Hindlimb muscle (tissue), 1 donor: Measurements from ENCODE around the gene CTTNBP2. TPM values are rescaled to one million over a fixed set of nuclear protein-coding genes. Genes with fewer than 3 reads are reported as not detected.

Experiments used
- DNase-seq: peaks from one replicate; pipeline ENCODE4 v3.0.0-alpha.2; 2013
- polyA plus RNA-seq: library from polyadenylated mRNA; unstranded; fragments of 120-200 nt; gene quantifications from one replicate; pipeline ENCODE4 v1.2.1, GENCODE V29; 2013; ENCODE audit not compliant: insufficient read length

The CTTNBP2 gene
- polyA plus RNA-seq, 1 donor, result 1.5 TPM

GRCh38 chr7:117685795-117686194 lies 187.4 kb downstream of the CTTNBP2 start:
- no peak for DNase-seq

DNA sequence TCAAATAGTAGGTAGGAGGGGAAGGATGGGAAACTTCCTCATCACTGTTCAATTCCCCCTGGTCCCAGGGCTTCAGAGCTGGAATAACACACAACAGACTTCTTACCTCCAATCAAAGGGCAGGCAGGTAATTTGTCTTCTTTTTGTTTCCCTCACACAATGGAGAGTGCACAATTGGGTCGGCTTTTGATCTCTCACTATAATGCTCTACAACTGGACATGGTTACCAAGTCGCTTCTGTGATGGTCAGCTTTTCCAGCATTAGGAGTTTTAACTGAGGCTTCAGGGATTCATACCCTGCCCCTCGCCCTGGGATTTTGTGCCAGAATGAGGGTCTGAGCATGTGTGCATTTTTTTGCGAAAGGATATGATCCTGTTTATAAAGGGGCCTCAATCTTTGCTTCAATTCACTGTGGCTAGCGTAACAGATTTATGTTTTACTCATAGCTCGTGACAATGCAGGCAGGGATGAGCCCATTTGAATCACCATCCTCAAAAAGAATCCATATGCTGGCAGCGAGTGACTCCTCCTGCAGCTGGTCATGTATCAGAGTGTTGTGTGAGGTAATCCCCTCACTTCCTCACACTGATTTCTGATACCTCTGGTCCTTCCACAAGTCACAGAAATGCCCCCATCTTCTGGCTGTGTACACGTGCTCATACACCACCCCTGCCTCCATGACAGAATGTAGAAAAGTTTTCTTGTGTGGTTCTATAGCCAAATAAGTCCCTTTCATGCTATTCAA lies 189.6 kb downstream of the CTTNBP2 start:
- no peak for DNase-seq

DNA sequence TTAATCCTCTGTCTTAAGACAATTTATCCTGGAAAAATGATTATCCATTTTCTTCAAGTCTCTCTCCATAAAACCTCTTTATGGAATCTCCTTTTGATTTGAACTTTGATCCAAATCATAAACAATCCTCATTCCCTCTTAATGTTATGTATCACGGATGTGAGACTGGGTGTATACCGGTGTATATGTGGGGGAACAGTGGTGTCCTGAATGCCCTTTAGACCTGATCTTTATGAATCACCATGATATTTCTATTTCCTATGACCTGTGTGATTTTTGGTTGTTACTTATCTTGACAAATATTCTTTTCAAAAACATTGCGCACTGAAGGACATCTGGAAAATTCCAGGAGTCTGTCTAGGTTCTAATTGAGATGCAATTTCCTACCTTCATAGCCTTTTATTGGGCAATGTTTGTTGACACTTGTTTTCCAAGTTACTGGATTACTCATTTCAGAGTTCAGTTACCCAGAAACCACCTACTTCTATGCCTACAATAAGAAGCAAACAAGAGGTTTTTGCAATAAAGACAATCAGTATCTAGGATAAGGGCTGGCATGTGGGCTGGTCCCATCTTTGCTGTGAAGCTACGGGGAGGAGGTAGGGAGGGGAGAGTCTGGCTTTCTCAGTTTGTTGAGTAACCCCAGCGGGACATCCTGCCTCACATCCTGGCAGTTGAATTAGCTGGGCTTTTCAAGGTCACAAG lies 190.4 kb downstream of the CTTNBP2 start:
- no peak for DNase-seq

DNA sequence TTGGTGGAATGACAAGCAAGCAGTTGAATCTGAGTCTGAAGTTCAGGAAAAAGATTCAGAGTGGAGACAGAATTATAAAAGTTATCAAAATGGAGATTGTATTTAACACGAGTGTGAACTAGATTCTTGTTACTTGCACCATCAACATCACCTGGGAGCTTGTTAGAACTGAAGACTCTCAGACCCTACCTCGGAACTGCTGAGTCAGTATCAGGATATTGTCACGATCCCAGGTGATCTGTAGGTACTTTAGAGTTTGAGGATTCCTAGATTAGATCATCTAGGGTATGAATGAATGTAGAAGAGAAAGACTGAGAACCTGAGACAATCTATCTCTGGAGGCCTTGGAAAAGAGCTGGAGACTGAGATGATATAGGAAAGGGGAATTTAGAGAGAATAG lies 194.1 kb downstream of the CTTNBP2 start:
- no peak for DNase-seq

DNA sequence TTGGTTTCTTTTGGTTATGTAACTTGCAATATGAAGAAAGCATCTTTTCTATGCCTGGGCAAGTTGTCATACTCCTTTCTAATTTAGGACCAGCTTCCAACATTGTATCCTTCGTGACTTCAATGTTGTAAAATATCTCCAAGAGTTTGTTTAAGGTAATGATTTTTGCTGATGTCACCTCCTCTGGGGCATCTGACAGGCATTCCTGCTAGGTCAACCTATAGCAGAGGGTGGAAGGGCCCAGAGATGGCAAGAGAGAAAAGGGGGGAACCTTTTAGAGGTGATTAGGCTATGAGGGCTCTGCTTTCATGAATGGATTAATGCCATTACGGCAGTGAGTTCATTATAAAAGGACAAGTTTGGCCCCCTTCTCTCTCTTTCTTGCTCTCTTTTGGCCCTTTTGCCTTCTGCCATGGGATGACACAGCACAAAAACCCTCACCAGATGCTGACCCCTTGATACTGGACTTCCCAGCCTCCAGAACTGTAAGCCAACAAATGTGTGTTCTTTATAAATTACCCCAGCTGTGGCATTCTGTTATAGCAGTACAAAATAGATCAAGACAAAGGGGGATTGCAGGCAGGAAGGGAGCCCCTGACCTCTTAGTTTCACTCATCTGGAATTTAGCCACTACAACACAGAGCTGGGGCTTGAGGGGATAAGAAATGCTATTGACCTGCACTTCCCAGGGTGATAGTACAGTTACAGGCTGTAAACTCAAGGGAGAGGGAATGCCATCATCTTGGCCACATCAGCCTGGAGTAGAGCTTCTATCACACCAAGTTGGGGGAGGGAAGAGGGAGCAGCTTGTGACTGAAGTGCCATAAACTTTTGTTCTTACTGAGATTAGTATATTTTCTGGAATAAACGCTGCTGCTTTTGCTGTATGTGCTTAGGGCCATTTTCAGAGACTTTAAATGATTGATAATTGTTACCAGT lies 197.5 kb downstream of the CTTNBP2 start:
- DNase-seq, result no peak

GRCh38 chr7:117674617-117675016 lies 198.6 kb downstream of the CTTNBP2 start:
- DNase-seq, result no peak

- no peak for DNase-seq
Measured at GRCh38 chr7:117673839-117674238, 199.4 kb downstream of the CTTNBP2 start.

GRCh38 chr7:117673367-117673766 lies 199.9 kb downstream of the CTTNBP2 start:
- DNase-seq, result no peak

DNA sequence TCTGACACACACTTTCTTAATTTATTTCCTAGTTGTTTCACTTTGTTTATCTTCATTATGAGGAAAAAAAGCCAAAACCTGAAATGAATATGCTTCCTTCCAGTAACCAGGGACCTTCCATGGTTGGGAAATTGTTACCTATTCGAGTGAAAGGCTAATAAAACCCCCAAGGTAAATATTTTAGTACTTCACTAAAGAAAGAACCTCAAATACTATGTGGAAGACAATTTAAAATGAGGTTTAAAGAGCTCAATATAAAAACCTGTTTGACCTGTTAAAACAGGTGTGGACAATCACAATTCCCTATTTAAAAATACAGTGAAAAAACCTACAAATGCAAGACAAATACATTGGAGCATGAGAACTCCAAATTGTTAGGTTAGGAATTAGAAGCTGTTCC lies 200.8 kb downstream of the CTTNBP2 start:
- no peak for DNase-seq

GRCh38 chr7:117669818-117670217 lies 203.4 kb downstream of the CTTNBP2 start:
- DNase-seq, result no peak

GRCh38 chr7:117667456-117667855 lies 205.8 kb downstream of the CTTNBP2 start:
- no peak for DNase-seq

DNA sequence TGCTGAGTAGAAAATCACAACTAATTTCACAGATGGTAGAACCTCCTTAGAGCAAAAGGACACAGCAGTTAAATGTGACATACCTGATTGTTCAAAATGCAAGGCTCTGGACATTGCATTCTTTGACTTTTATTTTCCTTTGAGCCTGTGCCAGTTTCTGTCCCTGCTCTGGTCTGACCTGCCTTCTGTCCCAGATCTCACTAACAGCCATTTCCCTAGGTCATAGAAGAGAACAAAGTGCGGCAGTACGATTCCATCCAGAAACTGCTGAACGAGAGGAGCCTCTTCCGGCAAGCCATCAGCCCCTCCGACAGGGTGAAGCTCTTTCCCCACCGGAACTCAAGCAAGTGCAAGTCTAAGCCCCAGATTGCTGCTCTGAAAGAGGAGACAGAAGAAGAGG lies 206.6 kb downstream of the CTTNBP2 start:
- DNase-seq, result no peak

GRCh38 chr7:117666031-117666430 lies 207.2 kb downstream of the CTTNBP2 start:
- DNase-seq, result no peak

- DNase-seq, result no peak
Measured at GRCh38 chr7:117665368-117665767, 207.9 kb downstream of the CTTNBP2 start.

DNA sequence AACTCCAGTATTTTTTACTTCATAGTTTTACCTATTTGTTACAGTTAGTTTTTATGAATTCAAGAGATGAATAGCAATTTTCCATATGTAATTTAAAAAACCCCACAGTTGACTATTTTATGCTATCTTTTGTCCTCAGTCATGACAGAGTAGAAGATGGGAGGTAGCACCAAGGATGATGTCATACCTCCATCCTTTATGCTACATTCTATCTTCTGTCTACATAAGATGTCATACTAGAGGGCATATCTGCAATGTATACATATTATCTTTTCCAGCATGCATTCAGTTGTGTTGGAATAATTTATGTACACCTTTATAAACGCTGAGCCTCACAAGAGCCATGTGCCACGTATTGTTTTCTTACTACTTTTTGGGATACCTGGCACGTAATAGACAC lies 209.2 kb downstream of the CTTNBP2 start:
- DNase-seq, result no peak

DNA sequence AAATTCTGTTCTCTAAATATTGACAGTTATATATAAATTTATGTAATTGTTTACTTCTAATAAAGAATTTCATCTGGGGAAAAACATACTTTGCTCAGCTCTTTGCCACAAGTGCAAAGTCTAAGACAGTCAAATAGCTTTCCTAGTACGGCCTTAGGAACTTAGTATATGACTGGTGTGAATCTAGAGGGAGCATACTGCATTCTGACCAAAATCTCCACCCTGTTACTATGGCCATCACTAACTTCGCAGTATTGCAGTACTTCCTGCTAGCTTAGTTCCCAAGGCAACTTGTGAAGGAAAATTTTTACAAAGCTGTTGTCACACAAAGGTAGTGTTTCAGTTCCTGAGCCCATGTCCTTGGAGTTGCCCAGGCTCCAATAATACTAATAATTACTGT lies 211.9 kb downstream of the CTTNBP2 start:
- DNase-seq, result no peak
